GM19328 (cell line): ENCODE results near the gene SUGCT.
"Not testable (repeated sequence)": the region's sequence is repeated elsewhere in the genome, so short reads cannot be mapped to it uniquely, and the experiment has no call there.

Experiments
- ATAC-seq: cut with Tn5 transposase; IDR thresholded peaks from one replicate; pipeline ENCODE4 v1.9.1; 2021; ENCODE audit warnings: mild to moderate bottlenecking, moderate library complexity; ENCODE audit not compliant: unreplicated experiment

The SUGCT gene

DNA sequence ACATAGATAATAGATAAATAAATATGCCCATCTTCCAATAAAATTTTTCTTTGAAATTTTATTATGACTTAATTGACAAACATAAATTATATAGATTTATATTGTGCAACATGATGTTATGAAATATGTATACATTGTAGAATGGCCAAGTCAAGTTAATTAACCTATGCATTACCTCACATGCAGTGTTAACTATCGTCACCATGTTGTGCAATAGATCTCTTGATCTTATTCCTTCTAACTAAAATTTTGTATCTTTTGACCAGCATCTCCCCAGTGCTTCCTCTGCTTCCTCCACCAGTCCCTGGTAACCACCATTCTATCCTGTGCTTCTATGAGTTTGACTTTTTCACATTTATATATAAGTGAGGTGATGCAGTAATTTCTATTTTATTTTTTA is 259.6 kb downstream of the SUGCT start:
- no peak for ATAC-seq

DNA sequence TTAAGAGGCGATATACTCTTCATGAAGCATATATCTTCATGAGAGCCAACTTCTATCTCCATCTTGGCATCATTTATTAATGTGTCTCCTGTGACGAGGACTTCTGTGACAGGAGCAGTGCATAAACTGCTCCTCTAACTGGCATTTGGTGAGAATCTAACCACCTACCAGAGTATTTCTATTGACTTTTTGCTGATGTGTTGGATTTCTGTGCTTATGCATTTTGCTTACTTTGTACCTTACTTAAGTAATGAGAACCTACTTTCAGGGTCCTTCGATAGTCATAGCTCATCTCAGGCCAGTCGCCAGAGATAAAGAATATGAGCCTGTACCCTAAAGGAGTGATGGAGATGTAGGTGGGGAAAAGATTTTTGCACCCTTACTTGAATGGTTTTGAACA is 265.7 kb downstream of the SUGCT start:
- no peak for ATAC-seq

DNA sequence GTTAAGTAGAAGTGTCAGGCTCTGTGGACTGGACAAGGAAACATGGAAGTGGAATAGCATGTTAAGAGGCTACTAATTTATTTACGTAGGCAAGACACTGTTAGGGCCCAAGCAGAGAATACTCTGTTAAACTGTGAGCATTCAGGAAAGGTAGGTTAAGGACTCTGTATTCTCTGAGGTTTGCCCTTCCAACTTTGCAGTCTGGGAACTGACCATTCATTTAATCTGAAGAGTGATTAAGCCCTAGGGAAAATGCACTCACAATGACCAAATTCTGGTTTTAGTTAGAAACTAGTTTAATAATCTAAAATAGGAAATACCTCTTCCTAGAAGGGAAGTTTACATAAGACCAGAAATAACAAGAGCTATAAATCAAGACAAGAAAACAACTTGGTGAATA is 266.6 kb downstream of the SUGCT start:
- ATAC-seq: no peak

DNA sequence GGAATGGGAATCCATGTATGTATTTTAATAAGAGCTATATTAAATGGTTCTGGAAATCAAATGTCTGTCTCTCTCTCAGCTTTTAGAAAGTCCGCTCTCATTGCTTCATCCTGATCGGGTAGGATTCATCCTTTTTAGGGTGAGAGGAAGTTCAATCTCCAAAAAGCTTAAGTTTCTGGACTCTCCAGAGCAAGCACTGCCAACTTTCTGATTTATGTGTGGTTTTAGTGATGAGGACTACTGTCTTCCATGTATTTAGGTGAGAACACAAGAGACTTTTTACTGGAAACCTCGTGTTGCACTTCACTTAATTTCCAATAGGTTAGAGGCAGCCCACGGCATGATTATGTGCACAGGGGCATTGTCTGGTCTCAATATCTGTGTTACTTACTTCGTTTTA is 267.9 kb downstream of the SUGCT start:
- no peak for ATAC-seq

DNA sequence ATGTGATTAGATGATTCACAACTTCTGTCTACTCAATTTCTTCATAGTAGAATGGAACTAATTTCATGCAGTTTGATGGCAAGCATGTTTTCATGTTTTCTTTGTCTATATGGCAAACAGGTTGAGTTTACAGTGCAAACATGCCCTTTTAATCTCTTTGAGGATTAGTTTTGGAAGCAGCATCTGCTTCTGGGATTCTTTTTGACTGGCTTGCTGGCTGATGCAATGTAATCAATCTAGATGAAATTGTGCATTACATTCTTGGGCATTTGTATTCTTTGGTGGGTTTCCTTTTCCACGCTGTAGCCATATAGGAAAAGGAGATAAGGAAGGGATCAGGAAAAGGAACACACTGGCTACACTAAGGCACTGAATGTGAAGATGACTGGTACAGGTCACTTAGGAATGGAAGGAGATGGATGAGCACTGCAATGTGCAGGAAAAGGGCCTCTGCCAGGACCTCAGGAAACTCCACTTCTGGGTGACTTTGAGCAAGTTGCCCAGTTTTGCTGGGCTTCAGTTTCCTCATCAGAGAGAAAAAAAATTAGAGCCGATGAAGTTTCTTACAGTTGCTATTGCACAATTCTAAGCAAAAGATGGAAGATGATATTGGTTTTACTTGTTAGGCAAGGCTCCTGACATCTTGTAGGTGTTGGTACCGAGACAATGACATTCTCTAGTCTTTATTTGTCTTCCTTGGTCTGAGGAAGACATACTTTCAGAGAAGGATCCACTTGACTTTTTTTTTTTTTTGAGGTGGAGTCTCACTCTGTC is 269.1 kb downstream of the SUGCT start:
- no peak for ATAC-seq

DNA sequence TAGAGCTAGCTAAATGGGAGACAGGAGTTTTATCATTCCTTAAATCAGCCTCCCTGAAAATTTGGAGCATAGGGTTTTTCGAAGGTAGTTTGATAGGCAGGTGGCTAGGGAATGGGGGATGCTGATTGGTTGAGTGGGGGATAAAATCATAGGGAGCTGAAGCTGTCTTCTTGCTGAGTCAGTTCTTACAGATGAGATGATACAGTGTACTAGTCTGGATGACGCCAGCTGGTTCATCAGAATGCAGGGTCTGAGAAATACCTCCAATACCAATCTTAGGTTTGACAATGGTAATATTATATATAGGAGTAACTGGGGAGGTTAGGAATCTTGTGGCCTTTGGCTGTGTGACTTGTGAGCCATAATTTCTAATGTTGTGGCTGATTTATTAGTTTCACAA is 271.2 kb downstream of the SUGCT start:
- ATAC-seq: no peak

DNA sequence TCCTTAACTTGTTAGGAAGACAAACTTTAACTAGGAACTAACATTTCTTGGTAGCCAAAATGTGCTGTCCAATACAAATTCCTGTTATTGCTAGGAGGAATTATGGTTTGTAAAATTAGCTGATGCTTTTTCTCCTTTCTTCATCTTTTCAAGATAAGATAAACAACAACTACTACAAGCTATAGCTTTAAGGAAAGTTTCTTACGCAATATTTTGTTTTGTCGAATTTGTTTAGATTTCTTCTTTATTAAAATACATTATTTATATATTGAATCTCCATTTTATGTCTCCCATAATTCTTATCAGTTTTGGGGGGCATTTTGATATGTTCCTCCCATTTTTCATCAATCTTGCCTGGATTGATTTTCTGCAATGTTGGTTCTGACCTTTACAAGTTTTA is 277.5 kb downstream of the SUGCT start:
- no peak for ATAC-seq

DNA sequence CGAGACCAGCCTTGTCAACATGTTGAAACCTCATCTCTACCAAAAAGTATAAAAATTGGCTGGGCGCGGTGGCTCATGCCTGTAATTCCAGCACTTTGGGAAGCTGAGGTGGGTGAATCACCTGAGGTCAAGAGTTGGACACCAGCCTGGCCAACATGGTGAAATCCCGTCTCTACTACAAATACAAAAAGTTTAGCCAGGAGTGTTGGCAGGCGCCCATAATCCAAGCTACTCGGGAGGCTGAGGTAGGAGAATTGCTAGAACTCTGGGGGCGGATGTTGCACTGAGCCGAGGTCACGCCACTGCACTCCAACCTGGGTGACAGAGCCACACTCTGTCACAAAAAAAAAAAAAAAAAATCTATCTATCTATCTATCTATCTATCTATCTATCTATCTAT is 279.9 kb downstream of the SUGCT start:
- not testable (repeated sequence) for ATAC-seq

DNA sequence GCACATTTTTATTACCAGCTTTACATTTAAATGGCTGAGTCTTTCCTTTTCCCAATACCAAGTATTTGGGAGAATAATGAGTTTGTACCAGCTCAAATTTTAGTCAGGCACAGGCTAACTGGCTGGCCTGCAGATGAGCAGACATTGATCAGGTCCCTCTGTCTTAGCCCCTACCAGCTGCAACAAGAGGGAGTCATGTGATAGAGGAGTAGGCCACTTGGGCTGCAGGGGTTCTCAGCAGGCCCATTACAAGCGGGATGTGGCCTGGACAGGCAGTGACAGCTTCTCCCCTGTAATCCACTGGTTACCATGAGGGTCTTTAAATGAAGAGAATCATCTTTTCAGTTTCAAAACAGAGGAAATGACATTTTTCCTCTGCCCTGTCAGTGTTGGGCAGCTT is 283.6 kb downstream of the SUGCT start:
- no peak for ATAC-seq

DNA sequence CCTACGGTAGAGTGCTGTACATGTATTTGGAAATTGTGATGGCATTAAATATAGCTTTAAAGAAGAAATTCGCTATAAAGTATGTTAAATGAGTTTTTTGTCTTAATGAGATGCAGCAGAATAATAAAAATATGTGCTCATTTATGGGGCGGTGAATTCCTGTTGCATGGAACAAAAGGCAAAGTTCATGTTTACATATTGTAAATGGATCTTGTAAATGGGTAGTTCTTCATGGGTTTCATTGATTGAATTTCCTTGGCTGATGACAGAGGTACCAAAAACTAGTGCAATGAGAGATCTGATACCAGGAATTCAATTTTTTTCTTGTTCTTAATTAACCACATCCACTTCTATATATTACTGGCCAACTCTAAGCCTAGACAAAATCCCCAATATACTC is 284.2 kb downstream of the SUGCT start:
- ATAC-seq: no peak

DNA sequence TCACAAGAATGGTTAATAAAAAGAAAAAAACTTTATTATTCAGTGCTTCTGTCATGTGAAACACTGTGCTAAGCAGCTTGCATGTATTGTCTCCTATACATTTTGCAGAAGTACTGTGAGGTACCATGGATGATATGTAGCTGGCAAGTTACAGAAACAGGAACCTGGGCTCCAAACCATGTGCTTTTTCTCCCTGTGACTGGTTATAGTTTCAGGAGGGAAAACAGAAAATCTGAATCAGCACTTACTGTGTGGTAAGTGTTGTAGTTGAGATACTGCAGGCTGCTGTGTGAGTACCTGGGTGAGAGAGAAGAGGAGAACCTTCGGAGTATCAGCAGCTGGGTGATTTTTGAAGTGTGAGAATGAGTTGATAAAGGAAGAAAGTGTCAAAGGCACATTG is 285.0 kb downstream of the SUGCT start:
- no peak for ATAC-seq

DNA sequence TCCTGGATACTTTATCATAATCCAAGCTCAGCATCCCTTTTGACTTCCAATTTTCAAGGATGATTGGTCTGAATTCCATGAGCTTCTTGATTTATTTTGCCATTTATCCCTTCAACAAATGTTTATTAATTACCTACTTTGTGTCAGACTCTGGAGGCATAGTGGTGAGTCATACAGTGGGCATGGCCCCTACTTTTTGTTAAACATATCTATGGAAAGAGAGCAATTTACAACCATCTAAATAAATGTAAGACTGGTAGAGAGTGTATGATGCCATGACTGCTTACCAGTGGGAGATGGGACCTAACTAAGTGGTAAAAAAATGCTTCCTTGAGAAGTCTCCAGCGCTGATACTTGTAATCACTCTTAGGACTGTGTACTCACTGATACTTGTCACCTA is 286.6 kb downstream of the SUGCT start:
- no peak for ATAC-seq

DNA sequence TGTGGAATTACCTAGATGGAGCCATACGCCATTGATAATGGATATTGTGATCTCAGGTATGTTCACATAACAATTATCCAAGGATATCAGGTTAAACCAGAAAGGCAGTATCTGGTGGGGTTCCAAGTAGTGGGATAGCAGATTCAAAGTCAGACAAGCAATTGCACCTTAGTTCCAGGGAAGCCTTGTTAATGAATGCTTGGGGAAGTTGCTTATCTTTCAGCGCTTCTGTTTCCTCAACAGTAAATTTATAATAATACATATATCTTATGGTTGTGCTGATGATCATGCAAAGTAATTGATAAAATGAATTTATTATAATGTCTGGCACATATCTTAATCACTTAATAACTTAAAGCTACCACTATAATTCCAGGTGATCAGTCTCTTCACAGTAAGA is 290.9 kb downstream of the SUGCT start:
- no peak for ATAC-seq

DNA sequence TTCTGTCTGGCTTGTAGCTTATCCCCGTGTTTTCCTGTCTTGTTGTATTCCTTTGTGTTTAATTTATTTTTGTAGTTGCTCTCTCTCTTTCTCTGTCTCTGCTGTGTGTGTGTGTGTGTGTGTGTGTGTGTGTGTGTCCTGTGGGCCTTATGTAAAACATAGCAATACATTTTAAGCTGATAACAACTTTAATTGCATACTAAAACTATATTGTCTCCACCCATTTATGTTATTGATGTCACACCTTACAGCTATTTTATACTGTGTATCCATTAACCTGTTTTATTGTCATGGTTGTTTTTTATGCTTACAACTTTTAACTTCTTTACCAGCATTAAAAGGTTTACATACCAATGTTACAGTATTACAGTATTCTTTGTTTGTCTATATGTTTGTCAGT is 293.6 kb downstream of the SUGCT start:
- ATAC-seq: no peak

DNA sequence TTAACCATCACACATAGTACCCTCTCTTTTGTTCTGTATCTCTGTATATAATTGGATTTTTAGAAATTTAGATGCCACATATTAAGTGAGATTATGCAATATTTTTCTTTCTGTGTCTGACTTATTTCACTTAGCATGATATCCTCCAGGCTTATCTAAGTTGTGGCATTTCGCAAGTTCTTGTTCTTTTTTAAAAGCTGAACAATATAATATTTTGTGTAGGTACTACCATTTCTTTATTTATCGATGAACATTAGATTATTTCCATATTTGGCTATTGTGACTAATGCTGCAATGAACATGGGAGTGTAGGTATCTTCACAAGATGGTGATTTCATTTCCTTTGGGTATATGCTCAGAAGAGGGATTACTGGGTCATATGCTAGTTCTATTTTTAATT is 295.0 kb downstream of the SUGCT start:
- no peak for ATAC-seq

DNA sequence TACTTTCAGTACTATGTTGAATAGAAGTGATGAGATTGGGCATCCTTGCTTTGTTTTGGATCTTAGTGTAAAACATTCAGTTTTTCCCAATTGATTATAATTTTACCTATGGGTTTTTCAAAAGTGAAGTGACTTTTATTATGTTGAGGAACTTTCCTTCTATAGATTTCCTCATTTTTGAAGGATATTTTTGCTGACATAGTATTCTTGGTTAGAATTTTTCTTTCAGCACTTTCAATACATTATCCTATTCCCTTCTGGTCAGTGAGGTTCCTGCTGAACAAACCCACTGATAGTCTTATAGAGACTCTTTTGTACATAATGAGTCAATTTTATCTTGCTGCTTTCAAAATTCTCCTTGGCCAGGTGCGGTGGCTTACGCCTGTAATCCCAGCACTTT is 297.2 kb downstream of the SUGCT start:
- ATAC-seq: no peak

DNA sequence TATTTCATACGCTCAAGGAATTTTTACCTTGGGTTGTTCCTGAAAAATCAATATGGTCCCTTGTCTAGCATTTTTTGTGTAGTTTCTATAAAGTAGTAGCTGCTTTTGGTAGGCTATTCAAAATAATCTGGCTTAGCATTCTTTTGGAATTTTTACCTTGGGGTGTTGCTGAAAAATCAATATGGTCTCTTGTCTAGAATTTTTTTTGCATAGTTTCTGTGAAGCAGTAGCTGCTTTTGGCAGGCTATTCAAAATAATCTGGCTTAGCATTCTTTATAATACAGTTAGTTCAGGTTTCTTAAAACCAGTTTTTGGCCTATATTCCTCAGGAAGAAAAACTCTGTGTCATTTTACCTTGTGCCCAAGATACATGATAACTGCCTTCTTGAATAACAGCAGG is 301.9 kb downstream of the SUGCT start:
- no peak for ATAC-seq

DNA sequence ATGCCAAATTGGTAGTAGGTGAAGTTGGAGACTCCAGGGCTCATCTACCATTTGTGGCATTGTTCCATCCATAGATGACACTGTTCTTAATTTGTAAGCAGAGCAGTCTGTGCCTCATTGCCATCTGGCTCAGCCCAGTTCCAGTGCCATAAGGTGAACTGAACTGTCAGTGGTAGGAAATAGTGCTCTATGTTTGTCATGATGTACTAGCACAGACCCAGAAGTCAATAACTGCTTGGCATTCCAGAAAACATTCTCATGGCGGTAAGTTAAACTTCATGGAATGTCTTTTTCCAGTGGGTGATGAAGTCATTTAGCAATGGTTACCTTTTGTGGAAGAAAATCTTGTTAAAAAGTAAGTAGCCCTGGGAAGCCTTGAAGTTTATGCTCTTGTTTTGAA is 302.7 kb downstream of the SUGCT start:
- ATAC-seq: no peak

DNA sequence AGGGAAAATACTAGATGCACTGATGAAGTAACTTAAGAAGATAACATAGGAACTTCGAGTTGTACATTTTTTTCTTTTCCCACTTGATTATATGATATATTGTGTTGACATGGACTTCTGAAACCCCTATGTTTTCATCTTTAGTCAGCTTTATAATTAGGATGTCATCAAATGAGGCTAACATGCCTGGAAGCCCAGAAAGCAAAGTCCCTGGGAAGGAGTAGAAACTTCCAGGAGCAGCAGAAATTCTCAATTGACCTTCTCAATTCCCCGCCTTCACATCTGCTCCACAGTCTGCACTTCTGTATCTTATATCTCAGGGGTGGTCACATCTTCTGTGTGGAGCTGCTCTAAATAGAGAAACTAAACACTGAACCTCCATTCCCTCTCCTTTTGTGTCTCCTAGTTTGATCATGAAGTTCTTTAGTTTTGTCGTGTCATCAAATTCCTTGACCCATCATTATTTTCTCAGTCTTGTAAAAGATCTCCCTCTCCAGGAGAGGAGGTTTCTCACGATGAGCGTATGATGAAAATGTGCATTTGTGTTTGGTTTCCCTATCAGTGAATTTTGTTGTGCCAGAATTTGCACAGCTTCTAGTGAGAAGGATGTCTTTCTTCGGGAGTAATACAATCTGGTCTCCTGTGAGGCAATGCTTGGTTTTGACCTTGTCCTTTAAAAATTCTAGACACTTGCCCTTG is 303.3 kb downstream of the SUGCT start:
- ATAC-seq: no peak

DNA sequence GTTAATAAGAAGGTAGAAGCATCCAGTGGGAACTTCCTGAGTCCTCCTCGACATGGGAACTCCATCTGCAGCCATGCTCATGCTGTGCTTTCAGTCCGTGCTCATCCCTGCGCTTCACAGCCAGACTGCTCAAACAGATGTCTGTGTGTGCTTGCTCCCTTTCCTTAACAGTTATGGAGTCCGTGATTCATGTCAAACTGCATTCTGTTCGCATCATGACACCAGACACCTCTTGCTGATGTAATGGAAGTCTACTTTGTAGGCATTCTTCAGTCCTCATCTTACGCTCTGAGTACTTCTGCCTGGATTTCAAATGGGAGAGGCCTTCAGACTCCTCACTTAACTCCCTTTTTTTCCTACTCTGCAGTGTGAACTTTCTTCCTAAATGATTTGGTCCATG is 304.9 kb downstream of the SUGCT start:
- no peak for ATAC-seq

DNA sequence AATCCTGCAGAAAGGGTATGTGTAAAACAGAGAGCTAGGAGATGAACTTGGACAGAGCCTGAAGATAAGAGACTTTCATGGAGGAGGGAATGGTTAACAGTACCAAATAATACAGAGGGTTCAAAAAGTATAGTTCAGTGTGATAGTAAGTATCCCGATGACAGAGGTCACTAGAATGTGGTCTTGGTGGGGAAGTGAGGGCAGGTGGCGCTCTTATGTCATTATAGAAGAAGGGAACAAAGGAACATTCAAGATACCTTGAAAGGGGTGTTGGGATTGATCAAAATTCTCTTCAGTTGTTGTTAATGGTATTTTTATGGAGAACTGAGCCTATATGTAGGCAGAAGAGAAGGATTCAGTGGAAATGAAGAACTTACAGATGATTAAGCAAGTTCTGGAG is 312.5 kb downstream of the SUGCT start:
- no peak for ATAC-seq

DNA sequence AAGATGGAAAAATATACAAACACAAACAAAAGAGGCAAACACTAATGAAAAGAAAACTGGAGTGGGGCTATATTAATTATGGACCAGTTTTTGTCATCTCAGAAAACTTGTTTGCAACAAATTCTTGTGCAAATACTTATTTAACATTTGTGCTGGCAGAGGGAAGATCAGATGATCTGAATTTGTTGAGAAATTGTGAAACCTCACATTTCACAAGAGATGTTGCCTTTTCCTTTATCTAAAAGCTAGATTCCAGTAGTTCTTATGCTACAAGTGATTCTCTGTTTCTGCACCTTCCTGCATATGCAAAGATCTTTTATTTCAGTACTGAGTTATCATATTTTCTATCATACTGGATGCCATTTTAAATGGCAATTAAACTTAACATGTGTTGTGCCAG is 320.7 kb downstream of the SUGCT start:
- no peak for ATAC-seq
